Activated T-cell treated with anti-CD3 and anti-CD28 coated beads for 24 hours (primary cell): Measurements from ENCODE around the gene GPC2.
"Not testable (repeated sequence)": the region's sequence is repeated elsewhere in the genome, so short reads cannot be mapped to it uniquely, and the experiment has no call there.

Experiments used
- DNase-seq: peaks from one replicate; pipeline ENCODE4 v3.0.0-alpha.2; 2020; ENCODE audit warnings: low read depth

GPC2 gene, protein sequence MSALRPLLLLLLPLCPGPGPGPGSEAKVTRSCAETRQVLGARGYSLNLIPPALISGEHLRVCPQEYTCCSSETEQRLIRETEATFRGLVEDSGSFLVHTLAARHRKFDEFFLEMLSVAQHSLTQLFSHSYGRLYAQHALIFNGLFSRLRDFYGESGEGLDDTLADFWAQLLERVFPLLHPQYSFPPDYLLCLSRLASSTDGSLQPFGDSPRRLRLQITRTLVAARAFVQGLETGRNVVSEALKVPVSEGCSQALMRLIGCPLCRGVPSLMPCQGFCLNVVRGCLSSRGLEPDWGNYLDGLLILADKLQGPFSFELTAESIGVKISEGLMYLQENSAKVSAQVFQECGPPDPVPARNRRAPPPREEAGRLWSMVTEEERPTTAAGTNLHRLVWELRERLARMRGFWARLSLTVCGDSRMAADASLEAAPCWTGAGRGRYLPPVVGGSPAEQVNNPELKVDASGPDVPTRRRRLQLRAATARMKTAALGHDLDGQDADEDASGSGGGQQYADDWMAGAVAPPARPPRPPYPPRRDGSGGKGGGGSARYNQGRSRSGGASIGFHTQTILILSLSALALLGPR

DNA sequence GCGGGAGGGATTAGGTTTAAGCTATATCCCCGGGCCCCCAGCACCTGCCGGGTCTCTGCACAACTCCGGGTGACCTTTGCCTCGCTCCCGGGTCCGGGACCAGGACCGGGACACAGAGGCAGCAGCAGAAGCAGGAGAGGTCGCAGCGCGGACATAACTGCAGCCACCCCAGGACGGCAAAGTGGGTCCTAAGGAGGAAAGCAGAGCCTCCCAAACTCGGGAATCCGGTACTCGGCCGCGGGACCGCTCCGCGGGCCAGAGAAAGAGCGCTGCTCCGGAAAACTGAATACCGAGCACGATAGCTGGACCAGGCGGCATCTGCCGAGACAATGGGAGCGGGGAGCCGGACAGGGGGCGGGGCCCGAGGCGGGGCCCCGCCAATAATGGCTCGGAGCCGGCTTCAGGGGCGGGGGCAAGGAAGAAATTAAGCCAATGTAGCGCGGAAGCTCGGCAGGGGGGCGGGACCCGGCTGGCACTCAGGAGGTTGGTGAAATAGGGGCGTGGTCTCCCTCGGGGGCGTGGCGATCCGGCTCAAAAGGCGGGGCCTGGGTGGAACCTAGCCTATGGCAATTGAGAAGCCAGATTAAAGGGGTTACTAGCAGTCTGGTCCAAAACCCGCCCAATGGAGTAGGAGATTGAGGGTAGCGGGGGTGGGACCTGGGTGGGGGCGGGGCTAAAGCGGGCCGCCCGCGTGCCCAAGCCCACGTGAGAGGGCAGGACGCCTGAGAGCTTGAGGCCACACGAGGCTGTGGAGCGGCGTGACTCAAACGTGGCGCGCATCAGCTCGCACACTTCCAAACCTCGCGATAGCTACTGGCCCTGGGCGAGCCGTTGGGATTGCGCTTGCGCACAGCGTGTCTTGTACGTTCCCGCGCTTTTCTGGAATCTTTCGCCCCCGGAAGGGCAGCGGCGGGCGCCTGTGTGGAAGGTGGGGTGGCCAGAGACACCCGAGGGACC lies at the start of gene GPC2, which contains the start of gene STAG3:
Gene GPC2 (minus strand): TSS at position 337 of the 957 bp plus-strand sequence. CDS start 182 bp downstream, at position 155.
Gene STAG3 (plus strand): TSS at position 874 of the 957 bp plus-strand sequence. CDS start 2,639 bp downstream, outside the sequence.
- DNase-seq: peak; percentile 97

DNA sequence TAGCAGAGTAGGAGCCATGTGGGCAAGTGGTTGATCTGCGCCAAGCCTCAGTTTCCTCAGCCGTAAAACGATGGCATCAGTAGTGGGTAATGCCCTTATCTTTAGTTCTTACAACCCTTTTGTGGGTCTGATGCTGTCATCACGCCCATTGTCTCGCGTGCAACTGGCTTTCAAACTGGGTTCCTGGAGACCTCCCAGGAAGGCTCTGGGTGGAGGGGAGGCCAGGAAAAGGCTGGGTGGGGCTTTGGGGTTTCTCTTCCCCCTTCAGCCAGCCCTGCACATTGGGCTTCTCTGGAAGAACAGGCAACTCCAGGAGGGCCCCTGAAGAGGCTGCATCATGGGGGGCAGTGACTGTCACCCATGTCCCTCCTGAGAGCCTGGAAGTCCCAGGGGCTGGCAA lies 47.7 kb upstream of the GPC2 start:
- not testable (repeated sequence) for DNase-seq

DNA sequence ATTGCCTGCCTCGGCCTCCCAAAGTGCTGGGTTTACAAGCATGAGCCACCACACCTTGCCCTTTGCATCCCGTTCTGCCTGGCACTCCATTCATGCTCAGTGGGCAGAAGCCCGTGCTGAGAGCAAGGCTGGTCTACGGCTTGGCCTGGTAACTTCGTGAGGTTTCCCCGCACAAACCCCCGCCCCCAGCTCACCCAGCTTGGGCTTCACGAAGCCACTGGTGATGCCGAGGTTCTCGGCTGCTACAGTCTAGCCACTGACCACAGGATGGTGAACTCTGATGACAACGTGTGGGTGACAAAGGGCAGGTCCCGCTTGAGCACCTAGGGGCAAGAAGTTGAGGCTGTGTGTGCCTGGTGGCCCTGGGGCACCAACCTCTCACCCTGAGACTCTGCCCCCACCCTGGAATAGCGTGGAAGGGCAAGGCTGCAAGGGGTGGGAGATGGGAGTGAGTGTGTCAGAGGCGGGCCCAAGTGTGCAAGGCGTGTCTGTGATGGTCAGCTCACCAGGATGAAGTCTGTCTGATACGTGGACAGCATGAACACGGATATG lies 46.3 kb upstream of the GPC2 start:
- not testable (repeated sequence) for DNase-seq

DNA sequence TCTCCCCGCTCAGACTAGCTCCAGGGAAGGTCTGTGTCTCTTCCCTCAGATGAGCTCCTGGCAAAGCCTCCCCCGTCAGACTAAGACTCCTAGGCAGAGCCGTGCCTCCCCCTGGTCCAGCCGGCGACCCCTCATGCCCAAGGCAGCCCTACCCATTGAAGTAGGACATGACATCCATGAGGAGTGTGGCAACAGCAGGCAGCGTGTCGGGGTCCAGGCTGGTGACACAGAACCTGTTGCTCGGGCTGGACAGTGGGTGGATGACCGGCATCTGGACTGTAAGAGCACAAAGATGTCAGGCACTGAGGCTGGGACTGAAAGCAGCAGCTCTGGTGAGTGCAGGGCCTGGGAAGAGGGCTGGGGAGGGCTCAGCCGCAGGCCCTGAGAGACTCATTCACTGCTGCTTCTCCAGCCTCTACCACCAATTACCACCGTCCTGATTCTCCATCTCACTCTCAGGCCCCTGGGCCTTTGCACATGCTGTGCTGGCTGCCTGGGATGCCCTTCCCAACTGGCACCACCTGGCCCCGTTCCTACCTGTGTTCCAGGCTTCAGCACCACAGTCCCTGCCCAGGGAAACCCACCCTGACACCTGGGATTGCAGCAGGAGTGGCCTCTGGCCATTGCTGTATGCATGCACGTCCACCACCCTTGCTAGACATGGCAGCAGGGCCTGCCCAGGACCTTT lies 45.4 kb upstream of the GPC2 start:
- DNase-seq: no peak

DNA sequence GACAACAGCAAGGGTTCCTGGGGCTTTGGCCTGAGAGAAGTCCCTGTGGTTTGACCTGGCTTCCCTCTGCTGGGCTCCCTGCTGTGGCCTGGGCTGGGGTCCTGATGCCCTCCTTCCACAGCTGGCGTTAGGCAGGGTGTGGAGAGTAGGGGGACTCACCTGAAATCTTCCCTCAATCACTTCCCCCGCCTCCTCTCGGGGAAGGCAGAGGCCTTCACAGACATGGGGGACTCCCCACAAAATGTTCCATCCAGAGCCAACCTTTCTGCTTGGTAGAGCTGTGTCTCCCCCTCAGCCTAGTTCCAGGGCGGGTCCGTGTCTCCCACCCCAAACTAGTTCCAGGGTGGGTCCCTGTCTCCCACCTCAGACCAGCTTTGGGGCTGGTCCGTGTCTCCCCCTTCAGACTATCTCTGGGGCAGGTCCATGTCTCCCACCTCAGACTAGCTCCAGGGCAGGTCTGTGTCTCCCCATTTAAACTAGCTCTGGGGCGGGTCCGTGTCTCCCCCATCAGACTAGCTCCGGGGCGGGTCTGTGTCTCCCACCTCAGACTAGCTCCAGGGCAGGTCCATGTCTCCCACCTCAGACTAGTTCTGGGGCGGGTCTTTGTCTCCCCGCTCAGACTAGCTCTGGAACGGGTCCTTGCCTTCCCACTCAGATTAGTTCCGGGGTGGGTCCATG lies 44.7 kb upstream of the GPC2 start:
- DNase-seq: no peak

DNA sequence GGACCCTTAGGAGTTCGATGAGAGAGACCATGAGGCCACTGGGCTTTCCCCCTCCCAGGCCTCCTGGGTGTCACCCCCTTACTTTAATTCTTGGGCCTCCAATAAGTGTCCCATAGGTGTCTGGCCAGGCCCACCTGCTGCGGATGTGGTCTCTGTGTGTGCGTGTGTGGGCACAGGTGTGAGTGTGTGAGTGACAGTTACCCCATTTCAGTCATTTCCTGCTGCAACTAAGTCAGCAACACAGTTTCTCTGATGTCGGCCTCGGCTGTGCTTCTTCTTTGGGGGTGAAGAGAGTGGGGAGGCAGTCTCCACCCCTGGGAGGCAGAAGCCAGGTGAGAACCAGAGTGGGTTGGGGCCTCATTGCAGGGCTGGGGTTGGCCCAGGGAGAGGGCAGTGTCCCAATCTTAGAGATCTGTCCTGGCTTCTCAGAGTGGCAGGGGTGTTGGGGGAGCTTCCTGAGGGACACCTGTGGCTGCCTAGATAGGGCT lies 44.1 kb upstream of the GPC2 start:
- peak; percentile 75 for DNase-seq

DNA sequence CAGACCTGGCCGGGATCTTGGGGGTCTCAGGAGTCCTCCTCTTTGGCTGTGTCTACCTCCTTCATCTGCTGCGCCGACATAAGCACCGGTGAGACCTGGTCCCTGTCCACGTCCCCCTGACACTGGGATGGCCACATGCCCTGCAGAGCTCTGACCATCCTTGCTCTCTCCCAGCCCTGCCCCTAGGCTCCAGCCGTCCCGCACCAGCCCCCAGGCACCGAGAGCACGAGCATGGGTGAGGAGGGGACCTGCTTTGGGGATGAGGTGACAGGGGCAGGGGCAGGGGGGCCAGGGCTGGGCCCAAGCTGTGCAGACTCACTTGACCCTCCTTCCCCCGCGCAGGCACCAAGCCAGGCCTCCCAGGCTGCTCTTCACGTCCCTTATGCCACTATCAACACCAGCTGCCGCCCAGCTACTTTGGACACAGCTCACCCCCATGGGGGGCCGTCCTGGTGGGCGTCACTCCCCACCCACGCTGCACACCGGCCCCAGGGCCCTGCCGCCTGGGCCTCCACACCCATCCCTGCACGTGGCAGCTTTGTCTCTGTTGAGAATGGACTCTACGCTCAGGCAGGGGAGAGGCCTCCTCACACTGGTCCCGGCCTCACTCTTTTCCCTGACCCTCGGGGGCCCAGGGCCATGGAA lies 43.5 kb upstream of the GPC2 start:
- no peak for DNase-seq

DNA sequence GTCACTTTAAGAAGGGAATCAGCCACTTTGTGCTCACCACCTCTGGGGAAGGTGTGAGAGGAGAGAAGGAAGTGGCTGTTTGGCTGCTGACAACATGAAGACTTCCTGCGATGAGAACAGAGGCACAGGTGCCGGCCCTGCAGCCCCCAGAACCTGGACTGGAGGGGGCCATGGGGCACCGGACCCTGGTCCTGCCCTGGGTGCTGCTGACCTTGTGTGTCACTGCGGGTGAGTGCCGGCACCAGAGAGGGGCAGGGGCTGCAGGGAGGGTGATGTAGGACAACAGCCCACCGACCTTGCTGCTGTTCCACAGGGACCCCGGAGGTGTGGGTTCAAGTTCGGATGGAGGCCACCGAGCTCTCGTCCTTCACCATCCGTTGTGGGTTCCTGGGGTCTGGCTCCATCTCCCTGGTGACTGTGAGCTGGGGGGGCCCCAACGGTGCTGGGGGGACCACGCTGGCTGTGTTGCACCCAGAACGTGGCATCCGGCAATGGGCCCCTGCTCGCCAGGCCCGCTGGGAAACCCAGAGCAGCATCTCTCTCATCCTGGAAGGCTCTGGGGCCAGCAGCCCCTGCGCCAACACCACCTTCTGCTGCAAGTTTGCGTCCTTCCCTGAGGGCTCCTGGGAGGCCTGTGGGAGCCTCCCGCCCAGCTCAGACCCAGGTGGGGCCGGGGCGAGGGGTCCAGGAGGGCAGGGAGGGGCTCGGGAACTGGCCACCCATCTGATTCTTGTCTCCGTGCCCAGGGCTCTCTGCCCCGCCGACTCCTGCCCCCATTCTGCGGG lies 42.8 kb upstream of the GPC2 start, which contains the start of gene PVRIG:
Gene PVRIG (plus strand): TSS at position 149 of the 785 bp plus-strand sequence. CDS start 22 bp downstream, at position 171.
- DNase-seq: peak; percentile 33

DNA sequence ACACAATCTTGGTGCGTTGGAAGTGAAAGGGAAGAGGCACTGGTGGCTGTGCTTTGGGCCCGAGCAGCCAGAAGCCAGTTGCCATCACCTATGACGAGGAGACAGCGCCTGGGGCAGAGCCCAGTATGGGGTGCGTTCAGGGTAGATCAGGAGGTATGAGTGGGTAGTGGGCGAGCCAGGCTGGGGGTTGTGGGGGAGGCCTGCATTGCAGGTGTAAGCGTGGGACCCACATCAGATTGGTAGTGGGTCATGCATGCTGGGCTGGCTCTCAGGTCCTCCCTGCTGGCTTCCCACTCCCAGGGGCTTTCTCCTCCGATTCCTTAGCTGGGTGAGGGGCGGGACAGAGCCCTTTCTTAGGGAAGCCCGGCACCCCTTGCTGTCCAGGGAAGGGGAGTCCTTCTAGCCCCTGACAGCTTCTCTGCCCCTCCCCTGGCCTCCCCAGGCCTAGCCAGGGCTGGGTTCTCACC lies 42.1 kb upstream of the GPC2 start:
- no peak for DNase-seq

DNA sequence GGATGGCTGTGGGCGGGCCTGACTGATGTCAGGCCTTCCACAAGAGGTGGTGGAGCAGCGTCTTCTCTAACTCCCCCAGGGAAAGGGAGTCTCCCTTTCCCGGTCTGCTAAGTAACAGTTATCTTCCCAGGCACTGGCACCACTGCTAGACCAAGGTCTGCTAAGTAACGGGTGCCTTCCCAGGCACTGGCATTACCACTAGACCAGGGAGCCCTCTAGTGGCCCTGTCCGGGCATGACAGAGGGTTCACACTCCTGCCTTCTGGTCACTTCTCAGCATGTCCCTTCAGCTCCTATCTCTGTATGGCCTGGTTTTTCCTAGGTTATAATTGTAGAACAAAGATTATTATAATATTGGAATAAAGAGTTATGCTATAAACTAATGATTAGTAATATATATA lies 40.8 kb upstream of the GPC2 start:
- DNase-seq: peak; percentile 64

DNA sequence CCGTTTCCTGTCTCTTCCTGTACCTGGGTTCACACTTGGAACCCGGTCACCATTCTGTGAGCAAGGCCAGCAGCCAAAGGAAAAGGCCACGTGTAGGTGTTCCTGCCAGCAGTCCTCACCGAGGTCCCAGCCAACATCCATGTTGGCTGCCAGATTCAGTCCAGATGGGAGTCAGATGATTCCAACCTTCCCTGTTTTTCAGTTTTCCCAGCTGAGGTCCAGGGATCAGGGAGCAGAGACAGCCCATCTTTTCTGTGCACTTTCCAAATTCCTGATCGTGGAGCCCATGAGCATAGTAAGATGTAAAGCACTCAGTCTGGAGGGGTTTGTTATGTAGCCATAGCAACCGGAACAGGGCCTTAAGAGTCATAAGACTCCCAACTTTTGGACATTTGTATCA lies 38.7 kb upstream of the GPC2 start:
- no peak for DNase-seq

DNA sequence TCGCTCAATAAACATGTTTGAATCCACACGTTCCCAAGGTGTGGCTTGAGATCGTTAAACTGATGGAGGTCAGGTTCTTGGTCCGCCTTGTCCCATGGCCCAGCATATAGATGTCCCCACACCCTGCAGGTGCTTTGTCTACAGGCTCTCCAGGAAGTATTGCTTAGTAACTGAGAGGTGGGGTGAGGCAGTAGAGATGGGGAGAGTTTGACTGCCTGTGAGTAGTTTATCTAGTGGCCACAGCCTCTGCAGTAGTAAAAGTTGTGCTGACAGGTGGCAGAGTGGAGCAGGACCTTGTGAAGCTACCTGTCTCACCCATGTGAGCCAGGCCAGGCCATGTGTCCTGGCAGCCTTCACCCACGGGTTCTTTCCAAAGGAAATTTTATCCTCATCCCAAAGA lies 37.2 kb upstream of the GPC2 start:
- DNase-seq: not testable (repeated sequence)

DNA sequence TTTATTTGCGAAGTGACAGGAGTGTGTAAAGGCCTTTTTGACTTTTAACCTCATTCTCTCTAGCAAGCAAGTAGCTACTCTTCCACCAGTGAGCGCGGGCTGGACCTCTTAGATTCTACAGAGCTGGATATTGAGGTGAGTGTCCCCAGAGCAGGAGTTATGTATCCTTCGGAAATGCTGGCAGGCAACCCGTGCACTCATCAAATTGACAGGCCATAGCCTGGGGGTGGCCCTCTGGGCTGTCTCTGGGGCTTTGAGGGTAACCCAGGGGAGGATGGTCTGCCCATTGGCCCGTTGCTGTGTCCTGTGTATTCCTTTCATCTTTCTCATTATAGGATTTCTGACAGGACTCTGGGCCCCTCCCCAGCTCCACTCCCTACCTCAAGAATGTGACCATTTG lies 36.5 kb upstream of the GPC2 start:
- DNase-seq: no peak

DNA sequence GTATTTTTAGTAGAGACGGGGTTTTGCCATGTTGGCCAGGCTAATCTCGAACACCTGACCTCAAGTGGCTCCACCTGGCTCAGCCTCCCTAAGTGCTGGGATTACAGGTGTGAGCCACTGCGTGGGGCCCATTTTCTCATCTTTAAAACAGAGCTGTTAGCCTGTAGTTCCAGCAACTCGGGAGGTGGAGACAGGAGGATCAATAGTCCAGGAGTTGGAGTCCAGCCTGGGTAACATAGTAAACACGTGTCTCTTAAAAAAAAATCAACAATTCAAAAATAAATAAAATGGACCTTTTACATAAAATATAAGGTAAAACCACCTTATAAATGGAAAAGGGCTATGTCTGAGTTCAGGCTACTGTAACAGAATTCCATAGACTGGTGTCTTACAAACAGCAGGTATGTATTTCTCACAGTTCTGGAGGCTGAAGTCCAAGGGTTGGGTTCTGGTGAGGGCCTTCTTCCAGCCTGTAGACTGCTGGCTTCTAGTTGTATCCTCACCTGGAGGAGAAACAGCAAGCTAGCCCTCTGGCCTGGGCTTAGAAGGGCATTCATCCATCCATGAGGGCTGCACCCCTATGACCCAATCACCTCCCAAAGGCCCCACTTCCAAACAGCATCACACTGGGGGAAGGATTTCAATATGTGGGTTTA lies 35.6 kb upstream of the GPC2 start:
- no peak for DNase-seq

DNA sequence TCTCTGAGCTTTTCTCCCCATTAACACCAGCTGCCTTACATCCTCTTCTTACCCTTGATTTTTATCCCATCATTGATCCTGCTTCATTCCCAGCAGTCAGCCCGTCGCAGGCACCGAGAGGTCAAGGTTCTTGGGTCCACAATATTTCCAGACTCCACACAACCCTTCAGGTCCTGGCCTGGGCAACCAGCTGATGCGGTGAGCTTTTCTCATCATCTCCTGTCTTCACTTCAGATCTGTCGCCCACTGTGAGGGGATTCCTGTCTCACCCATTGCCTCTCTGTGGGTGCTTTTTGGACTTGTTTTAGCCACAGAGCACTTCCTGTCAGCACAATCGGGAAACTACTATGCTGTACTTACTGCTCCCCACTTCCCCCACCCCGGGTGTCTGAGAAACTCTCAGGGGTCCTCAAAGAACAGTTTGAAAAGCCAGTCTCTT lies 34.2 kb upstream of the GPC2 start:
- peak; percentile 32 for DNase-seq

DNA sequence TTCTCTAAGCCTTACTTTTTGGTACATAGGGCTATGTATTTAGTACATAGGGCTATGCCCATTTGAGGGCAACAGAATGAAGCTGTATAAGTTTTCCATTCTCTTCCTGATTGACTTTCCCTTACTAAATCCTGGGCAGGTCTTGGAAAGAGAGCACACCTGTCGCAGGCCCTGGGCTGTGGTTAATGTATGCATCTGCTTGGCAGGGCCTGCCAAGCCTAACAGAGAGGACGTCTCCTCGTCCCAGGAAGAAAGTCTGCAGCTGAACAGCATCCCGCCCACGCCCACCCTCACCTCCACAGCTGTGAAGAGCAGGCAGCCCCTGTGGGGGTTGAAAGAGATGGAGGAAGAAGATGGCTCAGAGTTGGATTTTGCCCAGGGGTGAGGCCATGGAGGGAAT lies 33.6 kb upstream of the GPC2 start:
- no peak for DNase-seq

DNA sequence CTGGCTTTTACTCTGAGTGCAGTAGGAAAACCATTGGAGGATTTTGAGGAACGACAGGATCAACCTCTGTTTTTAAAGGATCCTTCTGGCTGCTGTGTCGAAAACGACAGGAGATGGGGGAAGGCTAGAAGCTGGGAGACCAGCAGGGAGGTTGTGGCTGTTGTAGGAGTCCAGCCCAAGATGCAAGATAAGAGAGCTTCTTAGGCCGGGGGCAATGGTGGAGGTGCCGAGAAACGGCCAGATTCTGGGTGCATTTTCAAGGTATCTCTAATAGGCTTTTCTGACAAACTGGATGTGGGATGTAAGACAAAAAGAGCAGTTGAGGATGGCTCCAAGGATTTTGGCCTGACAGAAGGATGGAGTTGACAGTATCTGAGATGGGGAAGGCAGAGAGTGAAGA lies 32.3 kb upstream of the GPC2 start:
- DNase-seq: no peak

DNA sequence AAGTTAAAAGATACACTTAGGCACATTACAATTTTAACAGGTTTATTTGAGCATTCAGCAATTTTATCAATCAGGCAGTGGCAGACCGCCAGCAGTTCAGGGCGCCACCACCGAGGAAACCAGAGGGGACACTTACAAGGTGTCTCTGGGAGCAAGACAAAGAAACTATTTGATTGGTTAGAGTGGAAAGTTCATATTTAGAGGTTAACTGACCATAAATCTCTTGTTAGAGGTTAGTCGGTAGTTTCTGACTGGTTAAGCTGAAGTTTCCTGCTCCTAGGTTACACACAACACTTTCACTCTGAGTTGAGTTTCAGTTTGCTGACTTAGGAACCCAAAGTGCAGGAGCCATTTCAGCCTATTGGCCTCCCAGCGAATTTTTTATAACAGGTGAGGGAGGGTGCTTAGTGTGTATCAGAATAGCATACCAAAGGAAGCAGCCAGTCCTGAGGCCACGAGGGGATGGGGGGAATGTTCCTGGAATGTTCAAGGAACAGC lies 31.8 kb upstream of the GPC2 start:
- DNase-seq: no peak
